ENCODE results near the gene CMC4.

GRCh38 chrX:155026727-155027508, 44.0 kb downstream of the CMC4 start, which contains the start of gene FUNDC2:
- no peak for TF ChIP-seq EZH2 (IDR thresholded peaks at IDR 0.05; ENCODE audit: low read length, missing control alignments)
- TF ChIP-seq, protein P1, sequence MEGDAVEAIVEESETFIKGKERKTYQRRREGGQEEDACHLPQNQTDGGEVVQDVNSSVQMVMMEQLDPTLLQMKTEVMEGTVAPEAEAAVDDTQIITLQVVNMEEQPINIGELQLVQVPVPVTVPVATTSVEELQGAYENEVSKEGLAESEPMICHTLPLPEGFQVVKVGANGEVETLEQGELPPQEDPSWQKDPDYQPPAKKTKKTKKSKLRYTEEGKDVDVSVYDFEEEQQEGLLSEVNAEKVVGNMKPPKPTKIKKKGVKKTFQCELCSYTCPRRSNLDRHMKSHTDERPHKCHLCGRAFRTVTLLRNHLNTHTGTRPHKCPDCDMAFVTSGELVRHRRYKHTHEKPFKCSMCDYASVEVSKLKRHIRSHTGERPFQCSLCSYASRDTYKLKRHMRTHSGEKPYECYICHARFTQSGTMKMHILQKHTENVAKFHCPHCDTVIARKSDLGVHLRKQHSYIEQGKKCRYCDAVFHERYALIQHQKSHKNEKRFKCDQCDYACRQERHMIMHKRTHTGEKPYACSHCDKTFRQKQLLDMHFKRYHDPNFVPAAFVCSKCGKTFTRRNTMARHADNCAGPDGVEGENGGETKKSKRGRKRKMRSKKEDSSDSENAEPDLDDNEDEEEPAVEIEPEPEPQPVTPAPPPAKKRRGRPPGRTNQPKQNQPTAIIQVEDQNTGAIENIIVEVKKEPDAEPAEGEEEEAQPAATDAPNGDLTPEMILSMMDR (conservative IDR thresholded peaks at IDR 0.05 in 1 of 2, IDR thresholded peaks at IDR 0.05 in 1 of 2; ENCODE audit: low read depth in 1 of 2, low read length in 2 of 2), result no peak
